Endothelial cell of umbilical vein (primary cell): ENCODE measurements around the gene SULF2. TPM values are rescaled to one million over a fixed set of nuclear protein-coding genes. Genes with fewer than 3 reads are reported as not detected.

Source experiments
- BruUV-seq: library from RNA; stranded (reverse); fragments of 400-500 nt; replicated peaks from 2 replicates; lab custom pipeline; 2021; lab: Mats Ljungman, UMichigan
- CTCF ChIA-PET: fragments of 300-600, 350-600 bp; sonication (Branson Sonifier 250); formaldehyde crosslinking; loops from one replicate; lab custom pipeline; 2021; ENCODE audit warnings: antibody characterized with exemption, inconsistent platforms; lab: Charles Lee
- POLR2A ChIA-PET: fragments of 300-600, 350-600 bp; sonication (Branson Sonifier 250); formaldehyde crosslinking; loops from one replicate; lab custom pipeline; 2021; ENCODE audit warnings: antibody characterized with exemption, inconsistent platforms; lab: Charles Lee
- DNase-seq: peaks from one replicate; pipeline ENCODE4 v3.0.0-alpha.2; 2011; ENCODE audit warnings: low read depth, low spot score
- FAIRE-seq: peaks from 2 replicates; lab custom pipeline; 2011; peaks lifted over from hg19 to GRCh38; lab: Jason Lieb, UNC
- H2AFZ ChIP-seq: 2 replicates; pipeline ENCODE4 v1.6.0; 2012; ENCODE audit warnings: low read depth, low read length, control low read depth, inconsistent platforms
- H3K27ac ChIP-seq: 2 replicates; pipeline ENCODE4 v1.5.1; 2011; ENCODE audit warnings: low read depth, mild to moderate bottlenecking, control low read depth, low read length, moderate library complexity; ENCODE audit not compliant: insufficient read depth
- H3K27me3 ChIP-seq, 2 experiments: 2 replicates each; pipeline versions ENCODE4 v1.6.0 to v1.6.1; 2011; ENCODE audit warnings: low read length in 2 of 2, mixed read lengths in 1 of 2; ENCODE audit not compliant: control insufficient read depth in 2 of 2, insufficient read depth in 2 of 2
- H3K36me3 ChIP-seq, 2 experiments: 2 replicates in 1 of 2; 3 replicates in 1 of 2; pipeline ENCODE4 v1.5.1; 2011; ENCODE audit warnings: low read length in 2 of 2, mild to moderate bottlenecking in 1 of 2, moderate library complexity in 1 of 2; ENCODE audit not compliant: control insufficient read depth in 2 of 2, insufficient read depth in 2 of 2; ENCODE audit errors: extremely low read depth in 1 of 2
- H3K4me1 ChIP-seq: 3 replicates; pipeline ENCODE4 v1.5.1; 2011; ENCODE audit warnings: mild to moderate bottlenecking, low read length; ENCODE audit not compliant: control insufficient read depth, insufficient read depth; ENCODE audit errors: extremely low read depth
- H3K4me2 ChIP-seq: 2 replicates; pipeline ENCODE4 v1.6.1; 2011; ENCODE audit warnings: low read length, control low read depth, mixed read lengths; ENCODE audit not compliant: insufficient read depth
- H3K4me3 ChIP-seq, 3 experiments: fragments of 200-600 bp in 1 of 3; sonication (generic), shearing (Covaris generic) in 1 of 3; replicated peaks in 1 of 3; 2 replicates each; pipeline ENCODE4 v1.5.1; 2011 to 2016; ENCODE audit warnings: control low read depth in 3 of 3, low read length in 3 of 3, mild to moderate bottlenecking in 2 of 3, inconsistent platforms in 1 of 3, low read depth in 1 of 3, moderate library complexity in 1 of 3; ENCODE audit not compliant: insufficient read depth in 1 of 3
- H3K79me2 ChIP-seq: 2 replicates; pipeline ENCODE4 v1.6.0; 2012; ENCODE audit warnings: low read length, inconsistent platforms; ENCODE audit not compliant: control insufficient read depth, insufficient read depth
- H3K9ac ChIP-seq: replicated peaks from 2 replicates; pipeline ENCODE3; 2011; ENCODE audit warnings: low read length, control low read depth; ENCODE audit not compliant: insufficient read depth; ENCODE audit errors: extremely low read depth
- H3K9me1 ChIP-seq: replicated peaks from 3 replicates; pipeline ENCODE4 v1.6.0; 2011; ENCODE audit warnings: mild to moderate bottlenecking, low read length; ENCODE audit not compliant: control insufficient read depth, insufficient read depth; ENCODE audit errors: extremely low read depth
- H3K9me3 ChIP-seq: replicated peaks from 2 replicates; pipeline ENCODE4 v1.5.1; 2012; ENCODE audit warnings: low read length, inconsistent platforms; ENCODE audit not compliant: control insufficient read depth, insufficient read depth
- H4K20me1 ChIP-seq: replicated peaks from 2 replicates; pipeline ENCODE3; 2011; ENCODE audit warnings: mild to moderate bottlenecking, low read length; ENCODE audit not compliant: control insufficient read depth, insufficient read depth; ENCODE audit errors: extremely low read depth
- EZH2 ChIP-seq: IDR thresholded peaks from 2 replicates; pipeline ENCODE4 v1.6.1; 2012; ENCODE audit warnings: borderline replicate concordance, low read depth, mild to moderate bottlenecking, moderate library complexity, low read length, inconsistent platforms; ENCODE audit not compliant: severe bottlenecking
- FOS ChIP-seq: IDR thresholded peaks from 2 replicates; pipeline ENCODE4 v1.6.1; 2011; ENCODE audit warnings: mild to moderate bottlenecking, low read length, moderate library complexity, borderline replicate concordance; ENCODE audit not compliant: insufficient read depth
- GATA2 ChIP-seq: IDR thresholded peaks from 2 replicates; pipeline ENCODE4 v1.7.0; 2011; ENCODE audit warnings: low read depth, mild to moderate bottlenecking, moderate library complexity, mixed read lengths, low read length; ENCODE audit not compliant: insufficient read length, insufficient read depth
- JUN ChIP-seq: IDR thresholded peaks from 2 replicates; pipeline ENCODE4 v1.6.1; 2011; ENCODE audit warnings: borderline replicate concordance, low read depth; ENCODE audit not compliant: insufficient read length, insufficient read depth
- MYC ChIP-seq: IDR thresholded peaks from one replicate; pipeline ENCODE4 v1.6.1; 2011; ENCODE audit warnings: mild to moderate bottlenecking, low read depth, low read length
- POLR2A ChIP-seq: IDR thresholded peaks from 2 replicates; pipeline ENCODE4 v1.6.1; 2012; ENCODE audit warnings: low read depth, mild to moderate bottlenecking, control low read depth, low read length
- POLR2AphosphoS5 ChIP-seq: IDR thresholded peaks from 2 replicates; pipeline ENCODE4 v1.6.1; 2012; ENCODE audit warnings: low read depth, mild to moderate bottlenecking, control low read depth, low read length, moderate library complexity; ENCODE audit not compliant: insufficient read depth
- dilution Hi-C: fragments of 300-500 bp; cut with MboI; formaldehyde crosslinking; loops from one replicate; pipeline ENCODE4 v1.15.0; 2019; ENCODE audit warnings: low sequenced_read_pairs; ENCODE audit not compliant: extremely low pct_ligation_motif_present
- intact Hi-C: fragments of 100-400 bp; cut with micrococcal nuclease; formaldehyde crosslinking; loops from one replicate; pipeline ENCODE4 v1.10.0; 2022
- polyA plus RNA-seq, 4 experiments: library from polyadenylated mRNA; depleted of rRNA in 3 of 4; stranded (reverse) in 3 of 4; unstranded in 1 of 4; fragments of >200 nt; gene quantifications; 2 replicates each; pipeline versions ENCODE4 v1.2.1 to v1.2.3, GENCODE V29; 2011 to 2012; ENCODE audit warnings: missing spikeins in 1 of 4
- total RNA-seq: library from RNA; stranded (reverse); gene quantifications from 2 replicates; pipeline ENCODE4 v1.2.3, GENCODE V29; 2021
- TF ChIP-seq, protein P1 (sequence below), 2 donors: IDR thresholded peaks; 1 replicate in 1 of 2; 2 replicates in 1 of 2; pipeline ENCODE4 v1.5.1; 2011; ENCODE audit warnings: low read length in 2 of 2, mild to moderate bottlenecking in 2 of 2, moderate library complexity in 2 of 2, control low read depth in 1 of 2, inconsistent platforms in 1 of 2, low read depth in 1 of 2; ENCODE audit not compliant: insufficient read depth in 1 of 2; ENCODE audit errors: extremely low read depth in 1 of 2
- TF ChIP-seq, protein P2 (sequence below): IDR thresholded peaks from 2 replicates; pipeline ENCODE4 v1.6.1; 2011; ENCODE audit not compliant: insufficient read depth, insufficient read length

The SULF2 gene
- total and polyA plus RNA-seq, 2 donors (not counting 3 experiments of a cell fraction or from before 2014, with no cell fraction given) = 58.5 to 160 TPM

DNA sequence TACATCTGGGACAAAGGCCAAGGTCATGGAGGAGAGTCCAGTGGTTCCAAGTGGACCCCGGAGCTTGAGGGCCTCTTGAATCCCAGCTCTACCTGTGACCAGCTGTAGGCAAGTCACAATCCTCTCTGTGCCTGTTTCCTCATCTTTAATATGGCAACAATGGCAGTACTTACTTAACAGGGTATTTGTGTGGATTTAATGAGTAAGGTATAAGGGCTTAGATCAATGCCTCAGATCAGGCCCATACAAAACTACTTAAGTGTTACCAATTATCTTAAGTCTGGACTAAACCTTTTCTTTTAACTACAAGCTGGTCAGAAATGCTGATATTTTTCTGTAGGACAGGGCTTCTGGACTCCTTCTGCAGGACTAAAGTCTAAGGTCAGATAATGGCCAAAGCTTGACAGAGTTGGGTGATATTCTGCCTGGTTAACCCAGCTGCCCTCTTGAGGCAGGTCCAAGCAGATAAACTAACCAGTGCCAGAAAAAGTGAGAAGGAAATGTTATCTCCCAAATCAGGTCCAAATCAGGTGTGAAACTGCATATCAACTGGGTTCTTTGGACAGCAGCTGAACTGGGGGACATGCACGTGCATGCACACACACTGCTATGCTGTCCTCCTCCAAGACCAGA is 2.2 kb downstream of the SULF2 start:
- no peak for TF ChIP-seq EZH2
- TF ChIP-seq, protein P1, sequence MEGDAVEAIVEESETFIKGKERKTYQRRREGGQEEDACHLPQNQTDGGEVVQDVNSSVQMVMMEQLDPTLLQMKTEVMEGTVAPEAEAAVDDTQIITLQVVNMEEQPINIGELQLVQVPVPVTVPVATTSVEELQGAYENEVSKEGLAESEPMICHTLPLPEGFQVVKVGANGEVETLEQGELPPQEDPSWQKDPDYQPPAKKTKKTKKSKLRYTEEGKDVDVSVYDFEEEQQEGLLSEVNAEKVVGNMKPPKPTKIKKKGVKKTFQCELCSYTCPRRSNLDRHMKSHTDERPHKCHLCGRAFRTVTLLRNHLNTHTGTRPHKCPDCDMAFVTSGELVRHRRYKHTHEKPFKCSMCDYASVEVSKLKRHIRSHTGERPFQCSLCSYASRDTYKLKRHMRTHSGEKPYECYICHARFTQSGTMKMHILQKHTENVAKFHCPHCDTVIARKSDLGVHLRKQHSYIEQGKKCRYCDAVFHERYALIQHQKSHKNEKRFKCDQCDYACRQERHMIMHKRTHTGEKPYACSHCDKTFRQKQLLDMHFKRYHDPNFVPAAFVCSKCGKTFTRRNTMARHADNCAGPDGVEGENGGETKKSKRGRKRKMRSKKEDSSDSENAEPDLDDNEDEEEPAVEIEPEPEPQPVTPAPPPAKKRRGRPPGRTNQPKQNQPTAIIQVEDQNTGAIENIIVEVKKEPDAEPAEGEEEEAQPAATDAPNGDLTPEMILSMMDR (IDR thresholded peaks at IDR 0.05; ENCODE audit: extremely low read depth in 1 of 2, insufficient read depth in 1 of 2, low read depth in 1 of 2, low read length in 2 of 2) = no peak
- TF ChIP-seq POLR2AphosphoS5 = no peak
- TF ChIP-seq, protein P2, sequence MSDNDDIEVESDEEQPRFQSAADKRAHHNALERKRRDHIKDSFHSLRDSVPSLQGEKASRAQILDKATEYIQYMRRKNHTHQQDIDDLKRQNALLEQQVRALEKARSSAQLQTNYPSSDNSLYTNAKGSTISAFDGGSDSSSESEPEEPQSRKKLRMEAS = no peak
- no peak for TF ChIP-seq FOS
- no peak for TF ChIP-seq MYC
- TF ChIP-seq JUN = no peak
- TF ChIP-seq POLR2A = no peak
- TF ChIP-seq GATA2 = no peak
- POLR2A ChIA-PET = no interaction called here
- DNase-seq = no peak
- dilution Hi-C loops = no loop called here
- Histone ChIP-seq H3K9ac (no peak overlapping the region), H3K9me1 (no peaks in the 10 kb centered on the region), H3K79me2 (no peaks in the 10 kb centered on the region), H2AFZ (no peak overlapping the region), H4K20me1 (no peaks in the 10 kb centered on the region), H3K4me2 (no peak overlapping the region), H3K9me3 (no peaks in the 10 kb centered on the region), H3K36me3 (no peaks in the 10 kb centered on the region), H3K4me3 (no peak overlapping the region), H3K27me3 (no peaks in the 10 kb centered on the region), H3K27ac (no peak overlapping the region), H3K4me1 (peaks cover 22% of the 10 kb centered on the region)
- TSS peak; percentile 27 for BruUV-seq
- CTCF ChIA-PET = interaction anchor here (0.9 to 1.6 kb wide), 6 partner anchors 9 to 837 kb away, joined by 3 to 8 read pairs (median 4); no protein-coding TSS in a partner anchor
- intact Hi-C loops = no loop called here
- peak; percentile 4 for FAIRE-seq
